Mucosa of descending colon (tissue), 3 donors: ENCODE results near the gene ALG1. TPM values are rescaled to one million over a fixed set of nuclear protein-coding genes. Genes with fewer than 3 reads are reported as not detected.
"Not testable (repeated sequence)": the region's sequence is repeated elsewhere in the genome, so short reads cannot be mapped to it uniquely, and the experiment has no call there.

ENCODE experiments used
- ATAC-seq: fragments of 200-7000 bp; cut with Tn5 transposase; one replicate; pipeline ENCODE4 v1.9.1; 2020; ENCODE audit warnings: mild to moderate bottlenecking, moderate library complexity
- DNase-seq, 3 donors: peaks; one replicate each; pipeline ENCODE4 v3.0.0-alpha.2; 2020
- H3K36me3 ChIP-seq: fragments of 200-600 bp; one replicate; pipeline ENCODE4 v1.8.0; 2021; ENCODE audit warnings: low read depth, mild to moderate bottlenecking
- H3K4me1 ChIP-seq: fragments of 200-600 bp; one replicate; pipeline ENCODE4 v1.8.0; 2021; ENCODE audit warnings: low read depth, mild to moderate bottlenecking
- H3K4me3 ChIP-seq: fragments of 200-600 bp; one replicate; pipeline ENCODE4 v1.8.0; 2021; ENCODE audit warnings: mild to moderate bottlenecking
- H3K9me3 ChIP-seq: fragments of 200-600 bp; one replicate; pipeline ENCODE4 v1.8.0; 2021; ENCODE audit warnings: mild to moderate bottlenecking
- CTCF ChIP-seq: fragments of 200-600 bp; IDR thresholded peaks from one replicate; pipeline ENCODE4 v1.8.0; 2022; ENCODE audit warnings: antibody characterized with exemption, mild to moderate bottlenecking
- intact Hi-C, 2 donors: fragments of 100-400 bp; cut with DNase I in 1 of 2; cut with micrococcal nuclease in 1 of 2; formaldehyde crosslinking; loops; one replicate each; pipeline versions ENCODE4 v1.11.0 to v1.11.1; 2022; cut with DNase I, micrococcal nuclease
- total RNA-seq, 3 donors: library from RNA; stranded (reverse); fragmentation: NEBNext Ultra II Directional in 2 of 3; extraction: Animal tissue kit (Norgen Biotek cat#: 25700) in 2 of 3; gene quantifications; one replicate each; pipeline versions ENCODE4 v1.2.1 to v1.2.4, GENCODE V29; 2021 to 2023
- donor health status: DM: no; HTN: no; CAD: no; lungs with moderate emphysema.
- donor health status: DM: no; HTN: no; CAD: no.
- donor health status: DM: no; HTN: yes; CAD: no.

The ALG1 gene
- total RNA-seq, 3 donors from 2014 or later, result 17.7 to 32.2 (median 29.0) TPM

DNA sequence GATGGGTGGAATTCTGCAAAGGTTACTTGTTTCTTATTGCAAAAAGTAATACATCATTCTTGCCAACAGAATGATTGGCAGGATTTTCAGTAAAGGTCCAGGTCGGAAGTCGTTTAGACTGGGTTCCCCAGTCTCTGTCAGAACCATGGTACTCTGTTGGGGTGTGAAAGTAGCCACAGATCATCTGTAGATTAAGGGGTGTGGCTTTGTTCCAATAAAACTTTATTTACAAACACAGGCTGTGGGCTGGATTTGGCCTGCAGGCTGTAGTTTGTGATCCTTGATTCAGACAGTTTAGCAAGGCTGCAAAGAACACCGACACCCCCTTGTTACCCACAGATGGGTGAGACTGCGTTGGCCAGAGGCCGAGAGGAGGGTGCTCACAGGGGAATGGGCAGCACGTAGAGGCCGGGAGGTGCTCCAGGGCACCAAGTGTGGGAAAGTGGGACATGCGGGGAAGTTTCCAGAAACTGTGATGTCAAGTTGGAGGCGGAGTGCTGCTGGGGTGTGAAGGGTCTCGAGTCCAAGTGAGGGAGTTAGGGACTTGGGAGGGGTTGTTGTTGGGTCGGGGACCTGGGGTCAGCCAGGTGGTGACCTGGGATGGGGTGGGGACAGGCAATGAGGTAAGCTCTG lies 12.6 kb downstream of the ALG1 start:
- intact Hi-C loops, H3K36me3 ChIP-seq: not testable (repeated sequence)
- DNase-seq, result peak in 1 of 3 donors; percentile 43

GRCh38 chr16:5084802-5085201 lies 13.2 kb downstream of the ALG1 start:
- H3K4me3 ChIP-seq, H3K36me3 ChIP-seq, ATAC-seq, H3K4me1 ChIP-seq, H3K9me3 ChIP-seq, intact Hi-C loops: not testable (repeated sequence)
- TF ChIP-seq CTCF, result peak; percentile 55
- DNase-seq, result peak; percentile 44 to 72 (median 72)

More for the DNA sequence above, 12.6 kb downstream of the ALG1 start:
- not testable (repeated sequence) for H3K4me1 ChIP-seq, H3K9me3 ChIP-seq, ATAC-seq, H3K4me3 ChIP-seq

DNA sequence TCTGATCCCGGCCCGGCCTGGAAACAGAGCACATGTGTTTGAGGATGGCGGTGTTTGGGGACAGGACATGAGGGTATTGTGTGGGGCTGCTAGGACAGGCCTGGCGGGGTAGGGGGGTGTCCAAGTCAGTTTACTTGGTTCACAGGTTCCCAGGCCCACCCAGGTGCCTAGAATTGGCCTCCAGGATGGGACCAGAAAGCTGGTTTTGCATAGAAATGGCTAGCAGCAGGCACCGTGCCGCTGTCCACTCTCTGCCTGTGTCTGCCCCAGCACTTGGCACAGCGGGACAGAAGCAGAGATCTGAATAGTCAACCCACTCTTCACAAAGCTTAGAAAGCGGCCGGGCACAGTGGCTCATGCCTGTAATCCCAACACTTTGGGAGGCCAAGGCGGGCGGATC lies 14.1 kb downstream of the ALG1 start:
- H3K4me3 ChIP-seq, ATAC-seq, H3K36me3 ChIP-seq, intact Hi-C loops, H3K9me3 ChIP-seq, H3K4me1 ChIP-seq: not testable (repeated sequence)
- DNase-seq, result peak in 1 of 3 donors; percentile 38

GRCh38 chr16:5088086-5088790 lies 16.6 kb downstream of the ALG1 start:
- DNase-seq, result peak in 1 of 3 donors; percentile 34
- H3K4me3 ChIP-seq, intact Hi-C loops, H3K36me3 ChIP-seq, ATAC-seq, H3K9me3 ChIP-seq, H3K4me1 ChIP-seq: not testable (repeated sequence)

GRCh38 chr16:5088936-5089335 lies 17.3 kb downstream of the ALG1 start:
- H3K4me1 ChIP-seq, H3K4me3 ChIP-seq, intact Hi-C loops, H3K9me3 ChIP-seq, ATAC-seq, H3K36me3 ChIP-seq: not testable (repeated sequence)
- DNase-seq, result peak in 1 of 3 donors; percentile 43

DNA sequence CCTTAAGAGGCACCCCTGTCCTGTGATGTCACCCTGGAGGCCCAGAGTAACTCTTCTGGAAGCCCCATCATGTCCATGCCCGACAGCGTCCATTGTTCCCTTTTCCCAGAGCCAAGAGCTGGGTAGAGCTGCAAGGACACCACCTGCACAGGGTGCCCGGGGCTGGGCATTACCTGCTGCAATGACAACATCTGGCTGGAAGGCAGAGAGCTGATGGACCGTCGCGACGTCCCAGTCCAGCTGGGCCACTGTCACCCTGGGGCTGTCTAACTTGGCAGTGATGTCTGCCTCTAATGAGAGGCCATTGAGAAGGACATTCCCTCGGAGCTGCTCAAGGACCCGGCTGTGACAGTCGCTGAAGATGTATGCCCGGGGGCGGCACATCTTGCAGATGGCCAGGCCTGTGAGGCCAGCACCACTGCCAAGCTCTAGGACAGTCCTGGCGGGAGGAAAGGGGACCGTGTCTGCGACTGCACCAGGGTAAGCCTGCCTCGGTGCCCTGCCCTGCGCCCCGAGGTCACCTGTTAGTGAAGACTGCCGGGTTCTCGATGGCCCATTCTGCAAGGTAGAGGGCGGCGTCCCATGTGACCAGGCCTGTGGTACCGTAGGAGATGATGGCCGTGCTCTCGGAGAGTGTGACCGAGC lies 18.4 kb downstream of the ALG1 start:
- H3K4me3 ChIP-seq, intact Hi-C loops, ATAC-seq, H3K9me3 ChIP-seq, H3K36me3 ChIP-seq, H3K4me1 ChIP-seq: not testable (repeated sequence)
- DNase-seq, result peak in 1 of 3 donors; percentile 44

DNA sequence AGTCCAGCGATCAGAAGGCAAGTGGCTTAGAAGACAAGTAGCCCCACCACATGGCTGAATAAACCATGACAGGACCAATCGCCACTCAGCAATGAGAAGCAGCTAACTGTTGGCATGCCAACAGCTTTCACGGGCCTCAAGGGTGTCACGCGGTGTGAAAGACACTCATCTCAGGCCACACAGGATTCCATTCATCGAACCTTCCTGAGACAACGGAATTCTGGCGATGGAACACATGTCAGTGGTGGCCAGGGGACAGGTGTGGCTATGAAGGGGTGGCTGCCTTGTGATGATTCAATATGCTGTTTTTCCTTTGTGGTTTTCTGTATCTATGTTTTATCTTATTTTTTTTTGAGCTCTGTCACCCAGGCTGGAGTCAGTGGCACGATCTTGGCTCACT lies 18.9 kb downstream of the ALG1 start:
- H3K4me1 ChIP-seq, ATAC-seq, H3K9me3 ChIP-seq, H3K4me3 ChIP-seq, H3K36me3 ChIP-seq, intact Hi-C loops: not testable (repeated sequence)
- peak in 1 of 3 donors; percentile 17 for DNase-seq

DNA sequence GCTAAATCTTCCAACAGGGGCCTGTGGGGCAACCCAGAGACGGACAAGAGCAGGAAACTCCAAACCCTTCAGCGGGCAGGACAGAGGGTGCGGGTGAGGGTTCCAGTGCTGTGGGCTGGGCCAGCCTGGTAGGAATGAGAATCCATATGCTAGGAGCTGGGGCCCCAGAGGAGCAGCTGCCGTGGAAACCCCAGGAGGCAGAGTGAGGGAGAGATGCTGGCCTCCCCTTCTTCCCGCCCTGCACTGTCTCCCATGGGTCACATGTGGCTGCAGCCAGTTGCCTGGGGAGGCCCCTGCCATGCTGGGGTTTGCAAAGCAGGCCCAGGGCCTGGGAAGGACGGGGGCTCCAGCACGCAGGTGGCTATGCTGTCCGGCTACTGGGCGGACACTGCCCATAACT lies 21.4 kb downstream of the ALG1 start:
- H3K4me3 ChIP-seq, H3K9me3 ChIP-seq, H3K36me3 ChIP-seq, ATAC-seq, H3K4me1 ChIP-seq, DNase-seq, intact Hi-C loops: not testable (repeated sequence)

DNA sequence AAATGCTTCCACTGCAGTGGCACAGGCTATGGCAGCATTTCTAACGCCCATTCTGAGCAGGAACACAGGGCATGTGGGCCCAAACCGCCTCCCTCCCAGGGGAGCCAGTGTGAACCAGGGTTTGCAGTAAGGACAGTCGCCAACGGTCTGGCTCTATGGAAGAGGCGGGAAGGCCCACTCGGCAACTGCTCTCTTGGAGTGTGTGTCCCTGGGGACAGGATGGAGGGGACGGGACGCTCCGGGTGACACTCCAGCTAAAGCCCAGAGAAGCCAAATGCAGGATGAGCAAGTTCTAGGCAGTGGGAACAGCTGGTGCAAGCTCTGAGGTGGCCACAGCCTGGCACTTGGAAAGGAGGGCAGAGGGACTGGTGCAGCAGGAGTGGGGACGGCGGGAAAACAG lies 22.1 kb downstream of the ALG1 start:
- intact Hi-C loops, ATAC-seq: not testable (repeated sequence)

GRCh38 chr16:5095145-5095830 lies 23.6 kb downstream of the ALG1 start:
- H3K9me3 ChIP-seq, H3K4me1 ChIP-seq, H3K4me3 ChIP-seq, ATAC-seq, H3K36me3 ChIP-seq, intact Hi-C loops: not testable (repeated sequence)
- DNase-seq, result peak in 1 of 3 donors; percentile 22

More for the DNA sequence above, 22.1 kb downstream of the ALG1 start:
- not testable (repeated sequence) for H3K4me3 ChIP-seq, H3K9me3 ChIP-seq, H3K4me1 ChIP-seq, H3K36me3 ChIP-seq
- peak in 1 of 3 donors; percentile 40 for DNase-seq

- H3K9me3 ChIP-seq, intact Hi-C loops, H3K36me3 ChIP-seq, H3K4me1 ChIP-seq, ATAC-seq, H3K4me3 ChIP-seq: not testable (repeated sequence)
- peak in 2 of 3 donors; percentile 36 to 43 for DNase-seq
Measured at GRCh38 chr16:5096437-5097060, 24.9 kb downstream of the ALG1 start.

GRCh38 chr16:5097061-5097469 lies 25.4 kb downstream of the ALG1 start:
- H3K4me1 ChIP-seq, H3K36me3 ChIP-seq, intact Hi-C loops, H3K9me3 ChIP-seq, ATAC-seq: not testable (repeated sequence)
- DNase-seq, result peak in 1 of 3 donors; percentile 46
- H3K4me3 ChIP-seq, result peak overlapping the region; percentile 56
